IPS-18c (cell line): Measurements from ENCODE around the gene PLA2G4D.

Experiments
- H3K4me3 ChIP-seq: 2 replicates; pipeline ENCODE4 v1.7.0; 2013; ENCODE audit warnings: low read depth, mild to moderate bottlenecking, low read length, moderate library complexity; ENCODE audit not compliant: insufficient read depth
- H3K9me3 ChIP-seq: one replicate; pipeline ENCODE4 v1.6.1; 2013; ENCODE audit warnings: mild to moderate bottlenecking, low read length, moderate library complexity; ENCODE audit not compliant: control insufficient read depth, insufficient read depth

PLA2G4D gene

GRCh38 chr15:42066764-42067415 is 27.5 kb downstream of the PLA2G4D start:
- Histone ChIP-seq H3K4me3 (no peak overlapping the region), H3K9me3 (no peaks in the 10 kb centered on the region)

- no peaks in the 10 kb centered on the region for H3K9me3 ChIP-seq
- no peak overlapping the region for H3K4me3 ChIP-seq
Observed at GRCh38 chr15:42065468-42065867, 28.9 kb downstream of the PLA2G4D start.

GRCh38 chr15:42065033-42065432 is 29.3 kb downstream of the PLA2G4D start:
- Histone ChIP-seq H3K4me3 (no peak overlapping the region), H3K9me3 (no peaks in the 10 kb centered on the region)

- no peak overlapping the region for H3K4me3 ChIP-seq
- H3K9me3 ChIP-seq = no peaks in the 10 kb centered on the region
Observed at GRCh38 chr15:42064271-42064670, 30.1 kb downstream of the PLA2G4D start.

GRCh38 chr15:42063122-42063848 is 31.1 kb downstream of the PLA2G4D start:
- no peaks in the 10 kb centered on the region for H3K9me3 ChIP-seq
- no peak overlapping the region for H3K4me3 ChIP-seq

- Histone ChIP-seq H3K4me3 (no peak overlapping the region), H3K9me3 (no peaks in the 10 kb centered on the region)
Observed at GRCh38 chr15:42062284-42062806, 32.0 kb downstream of the PLA2G4D start.

- no peaks in the 10 kb centered on the region for H3K9me3 ChIP-seq
- no peak overlapping the region for H3K4me3 ChIP-seq
Observed at GRCh38 chr15:42060797-42061196, 33.6 kb downstream of the PLA2G4D start.

- Histone ChIP-seq H3K9me3 (no peaks in the 10 kb centered on the region), H3K4me3 (no peak overlapping the region)
Observed at GRCh38 chr15:42060477-42060763, 33.9 kb downstream of the PLA2G4D start.

GRCh38 chr15:42059661-42060476 is 34.5 kb downstream of the PLA2G4D start:
- Histone ChIP-seq H3K4me3 (no peak overlapping the region), H3K9me3 (no peaks in the 10 kb centered on the region)

GRCh38 chr15:42058791-42059190 is 35.6 kb downstream of the PLA2G4D start:
- H3K9me3 ChIP-seq = no peaks in the 10 kb centered on the region
- H3K4me3 ChIP-seq = no peak overlapping the region

GRCh38 chr15:42057799-42058646 is 36.3 kb downstream of the PLA2G4D start:
- Histone ChIP-seq H3K4me3 (no peak overlapping the region), H3K9me3 (no peaks in the 10 kb centered on the region)

GRCh38 chr15:42056934-42057798 is 37.2 kb downstream of the PLA2G4D start:
- Histone ChIP-seq H3K9me3 (no peaks in the 10 kb centered on the region), H3K4me3 (peak overlapping the region; percentile 12; the same call in 1 of the 2 replicates)

- no peak overlapping the region for H3K4me3 ChIP-seq
- H3K9me3 ChIP-seq = no peaks in the 10 kb centered on the region
Observed at GRCh38 chr15:42053914-42054313, 40.4 kb downstream of the PLA2G4D start.

- Histone ChIP-seq H3K9me3 (no peaks in the 10 kb centered on the region), H3K4me3 (no peak overlapping the region)
Observed at GRCh38 chr15:42053010-42053409, 41.4 kb downstream of the PLA2G4D start.

GRCh38 chr15:42050484-42051255 is 43.7 kb downstream of the PLA2G4D start:
- Histone ChIP-seq H3K4me3 (no peak overlapping the region), H3K9me3 (peaks cover 2% of the 10 kb centered on the region)

GRCh38 chr15:42048821-42049200 is 45.6 kb downstream of the PLA2G4D start:
- peaks cover 2% of the 10 kb centered on the region for H3K9me3 ChIP-seq
- no peak overlapping the region for H3K4me3 ChIP-seq
